Uterus (tissue), 2 donors: Measurements from ENCODE around the gene RAB44.

Experiments
- CTCF ChIP-seq, 4 experiments: fragments of 200-600 bp in 2 of 4; fragments of 450-650 bp in 2 of 4; sonication (generic) in 2 of 4; IDR thresholded peaks; one replicate each; pipeline ENCODE4 v1.5.1; 2016 to 2019; ENCODE audit warnings: antibody characterized with exemption in 4 of 4, mild to moderate bottlenecking in 2 of 4, moderate library complexity in 1 of 4
- POLR2A ChIP-seq, 2 donors: fragments of 450-650 bp; IDR thresholded peaks; one replicate each; pipeline ENCODE4 v1.6.1; 2016; ENCODE audit warnings: antibody characterized with exemption in 2 of 2, mild to moderate bottlenecking in 1 of 2, moderate library complexity in 1 of 2

GRCh38 chr6:36712816-36713215 is 15.2 kb downstream of the RAB44 start:
- TF ChIP-seq POLR2A (IDR thresholded peaks at IDR 0.05) (no peak), CTCF (IDR thresholded peaks at IDR 0.05) (no peak)
